ENCODE measurements around the gene COPB2.

COPB2 gene

DNA sequence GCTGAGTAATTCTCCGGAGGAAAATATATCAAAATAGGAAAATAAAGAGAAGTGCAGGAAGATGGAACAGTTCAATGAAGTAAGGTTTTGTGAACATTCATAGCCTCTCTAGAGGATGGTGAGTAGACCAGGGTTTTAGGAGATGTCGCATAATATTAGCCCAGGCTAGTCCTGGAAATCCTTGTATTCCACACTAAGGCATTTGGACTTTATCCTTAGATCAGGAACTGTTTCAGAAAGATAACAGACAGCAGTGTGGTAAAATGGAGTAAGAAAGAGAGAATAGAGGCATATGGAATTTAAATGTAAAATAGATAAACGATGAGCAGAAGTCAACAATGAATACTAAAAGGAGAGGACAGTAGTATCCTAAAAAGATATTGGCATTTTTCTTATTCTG, 12.1 kb downstream of the COPB2 start:
- H3K4me3 ChIP-seq (ENCODE audit: low read depth, low read length), result no peak overlapping the region
- TF ChIP-seq, protein P1, sequence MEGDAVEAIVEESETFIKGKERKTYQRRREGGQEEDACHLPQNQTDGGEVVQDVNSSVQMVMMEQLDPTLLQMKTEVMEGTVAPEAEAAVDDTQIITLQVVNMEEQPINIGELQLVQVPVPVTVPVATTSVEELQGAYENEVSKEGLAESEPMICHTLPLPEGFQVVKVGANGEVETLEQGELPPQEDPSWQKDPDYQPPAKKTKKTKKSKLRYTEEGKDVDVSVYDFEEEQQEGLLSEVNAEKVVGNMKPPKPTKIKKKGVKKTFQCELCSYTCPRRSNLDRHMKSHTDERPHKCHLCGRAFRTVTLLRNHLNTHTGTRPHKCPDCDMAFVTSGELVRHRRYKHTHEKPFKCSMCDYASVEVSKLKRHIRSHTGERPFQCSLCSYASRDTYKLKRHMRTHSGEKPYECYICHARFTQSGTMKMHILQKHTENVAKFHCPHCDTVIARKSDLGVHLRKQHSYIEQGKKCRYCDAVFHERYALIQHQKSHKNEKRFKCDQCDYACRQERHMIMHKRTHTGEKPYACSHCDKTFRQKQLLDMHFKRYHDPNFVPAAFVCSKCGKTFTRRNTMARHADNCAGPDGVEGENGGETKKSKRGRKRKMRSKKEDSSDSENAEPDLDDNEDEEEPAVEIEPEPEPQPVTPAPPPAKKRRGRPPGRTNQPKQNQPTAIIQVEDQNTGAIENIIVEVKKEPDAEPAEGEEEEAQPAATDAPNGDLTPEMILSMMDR (IDR thresholded peaks at IDR 0.05; ENCODE audit: borderline replicate concordance, insufficient read depth, low read depth, low read length), result no peak

DNA sequence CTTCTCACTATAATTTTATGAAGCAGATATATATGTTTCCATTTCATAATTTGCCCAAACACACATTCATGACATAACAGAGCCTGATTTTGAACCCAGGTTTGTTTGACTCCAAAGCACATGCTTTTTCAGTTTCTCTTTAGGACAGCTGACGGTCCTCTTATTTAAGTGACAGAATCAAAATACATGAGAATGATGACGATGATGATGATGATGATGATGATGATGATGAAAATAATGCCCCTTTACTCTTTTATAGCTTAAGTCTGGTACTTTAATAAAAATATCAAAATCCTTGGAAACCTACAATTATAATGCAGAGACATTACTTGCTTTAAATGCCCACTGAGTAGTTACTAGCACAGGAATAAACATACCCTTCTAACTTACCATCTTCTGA, 15.3 kb downstream of the COPB2 start:
- TF ChIP-seq, protein P1 (IDR thresholded peaks at IDR 0.05; ENCODE audit: borderline replicate concordance, insufficient read depth, low read depth, low read length), result no peak
- no peak overlapping the region for H3K4me3 ChIP-seq (ENCODE audit: low read depth, low read length)

DNA sequence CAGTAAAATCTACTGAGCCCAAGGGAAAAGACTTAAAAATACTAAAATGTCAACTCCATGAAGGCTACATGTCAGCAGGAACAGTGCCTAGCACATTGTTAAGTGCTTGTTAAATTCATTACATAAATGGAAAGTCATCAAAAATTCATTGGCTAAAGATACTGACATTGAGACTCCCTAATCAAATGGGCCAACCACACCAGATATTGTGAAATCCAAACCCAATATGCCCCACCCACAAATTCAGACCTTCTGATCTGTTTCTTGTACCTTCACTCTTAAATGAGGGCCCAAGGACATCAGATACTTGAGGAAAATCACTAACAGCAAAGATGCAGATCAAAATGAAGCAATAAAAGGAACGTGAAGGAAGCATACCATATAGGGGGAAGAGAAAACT, 24.9 kb downstream of the COPB2 start:
- TF ChIP-seq, protein P1 (IDR thresholded peaks at IDR 0.05; ENCODE audit: borderline replicate concordance, insufficient read depth, low read depth, low read length), result no peak
- no peak overlapping the region for H3K4me3 ChIP-seq (ENCODE audit: low read depth, low read length)

DNA sequence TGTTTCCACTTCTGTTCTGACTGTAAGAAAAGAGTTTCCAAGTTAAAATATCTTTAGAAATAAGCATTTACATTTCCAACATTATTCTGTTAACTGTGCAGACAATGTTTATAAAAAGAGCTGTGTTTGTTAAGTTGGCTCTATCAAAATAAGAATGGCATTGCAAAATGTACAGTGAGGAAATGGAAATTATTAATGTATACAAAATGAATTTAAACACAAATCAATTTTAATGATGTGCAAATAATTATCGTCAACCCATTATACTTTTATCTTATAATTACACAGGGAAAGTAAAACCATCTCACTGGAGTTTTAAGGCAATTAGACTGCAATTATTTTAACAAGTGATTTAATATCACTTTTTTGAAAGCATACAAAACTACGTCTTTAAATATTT, 28.2 kb downstream of the COPB2 start:
- TF ChIP-seq, protein P1 (IDR thresholded peaks at IDR 0.05; ENCODE audit: borderline replicate concordance, insufficient read depth, low read depth, low read length), result no peak
- H3K4me3 ChIP-seq (ENCODE audit: low read depth, low read length), result no peak overlapping the region

DNA sequence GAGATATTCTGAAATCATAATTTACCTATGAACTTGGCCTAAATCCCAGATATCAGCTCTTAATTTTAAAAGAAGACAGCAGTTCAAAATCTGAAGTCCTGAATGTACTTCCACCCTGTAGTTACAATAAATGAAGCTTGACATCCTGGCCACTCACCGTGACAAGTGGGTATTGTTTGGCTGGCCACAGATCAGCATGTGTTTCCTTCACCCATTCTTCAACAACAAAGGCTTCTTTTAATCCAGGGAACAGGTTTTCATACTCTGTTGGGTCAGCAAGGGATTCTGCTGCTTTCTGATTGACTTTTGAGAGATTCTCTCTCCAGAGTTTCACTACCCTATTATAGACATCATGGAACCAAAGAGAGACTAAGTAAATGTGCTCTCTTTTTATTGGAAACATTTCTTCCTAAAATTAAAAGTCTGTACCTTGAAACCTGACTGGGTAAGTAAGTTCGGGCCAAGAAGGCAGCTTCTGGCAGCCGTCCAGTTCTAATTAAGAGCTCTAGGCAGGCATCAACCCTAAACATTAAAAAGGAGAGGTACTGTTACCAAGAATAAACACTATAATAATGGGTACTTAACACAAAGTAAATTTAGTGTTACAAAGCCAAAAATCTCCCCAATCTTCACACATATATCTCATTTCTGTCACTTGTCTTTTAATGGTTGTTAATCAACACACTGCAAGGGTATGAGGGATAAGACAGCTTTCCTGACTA, 30.4 kb downstream of the COPB2 start:
- no peak overlapping the region for H3K4me3 ChIP-seq (ENCODE audit: low read depth, low read length)
- TF ChIP-seq, protein P1 (IDR thresholded peaks at IDR 0.05; ENCODE audit: borderline replicate concordance, insufficient read depth, low read depth, low read length), result no peak

DNA sequence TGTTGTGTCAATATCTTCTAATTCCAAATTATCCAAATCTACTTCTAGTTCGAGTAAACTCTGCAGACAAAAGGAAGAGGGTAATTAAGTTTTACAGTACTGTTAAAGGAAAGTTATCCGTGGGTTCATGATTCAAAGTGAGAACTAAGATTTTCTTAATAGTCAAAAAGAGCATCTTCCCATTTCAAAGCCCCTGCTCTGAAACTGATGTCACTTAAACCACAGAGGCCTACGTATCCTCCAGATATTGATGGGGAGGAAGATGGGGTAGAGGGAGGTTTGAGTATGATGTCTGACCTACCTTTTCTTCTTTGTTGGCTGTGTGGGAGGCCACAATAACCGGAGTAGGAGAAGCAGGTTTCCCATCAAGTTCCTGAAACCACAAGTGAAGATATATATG, 31.5 kb downstream of the COPB2 start:
- TF ChIP-seq, protein P1 (IDR thresholded peaks at IDR 0.05; ENCODE audit: borderline replicate concordance, insufficient read depth, low read depth, low read length), result no peak
- no peak overlapping the region for H3K4me3 ChIP-seq (ENCODE audit: low read depth, low read length)

DNA sequence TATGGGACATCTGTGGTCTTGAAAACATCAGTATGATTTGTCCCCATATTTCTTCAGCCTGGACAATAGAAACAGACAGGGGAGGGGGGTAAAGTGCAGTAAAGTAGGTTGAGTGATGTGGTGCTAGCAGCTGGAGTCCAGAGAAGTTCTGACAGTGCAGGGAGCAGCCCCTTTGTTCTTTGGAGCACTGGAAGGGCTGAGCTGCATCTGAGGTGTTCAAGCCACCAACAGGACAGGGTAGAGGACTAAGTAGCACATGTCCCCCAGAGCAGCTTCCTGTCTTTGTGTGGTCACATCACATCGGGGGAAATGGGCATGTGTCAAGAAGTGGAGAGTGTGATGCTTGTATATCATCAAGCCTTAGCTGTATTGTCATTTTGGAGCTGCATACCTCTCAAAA, 33.6 kb downstream of the COPB2 start:
- TF ChIP-seq, protein P1 (IDR thresholded peaks at IDR 0.05; ENCODE audit: borderline replicate concordance, insufficient read depth, low read depth, low read length), result no peak
- H3K4me3 ChIP-seq (ENCODE audit: low read depth, low read length), result no peak overlapping the region

Data from GM12875 (cell line).